Keratinocyte (primary cell): ENCODE results near the gene FOCAD.

Source experiments
- CTCF ChIP-seq, 3 experiments: IDR thresholded peaks in 1 of 3; conservative IDR thresholded peaks in 1 of 3; optimal IDR thresholded peaks in 1 of 3; 2 replicates in 2 of 3; 3 replicates in 1 of 3; pipeline versions ENCODE3 to v1.5.1; 2011; ENCODE audit warnings: low read length in 3 of 3, mild to moderate bottlenecking in 3 of 3, moderate library complexity in 2 of 3, control low read depth in 1 of 3, inconsistent platforms in 1 of 3; ENCODE audit not compliant: insufficient read depth in 2 of 3; ENCODE audit errors: extremely low read depth in 1 of 3
- EZH2 ChIP-seq: IDR thresholded peaks from one replicate; pipeline ENCODE4 v1.6.1; 2012; ENCODE audit warnings: inconsistent platforms, mild to moderate bottlenecking, low read length, moderate library complexity

DNA sequence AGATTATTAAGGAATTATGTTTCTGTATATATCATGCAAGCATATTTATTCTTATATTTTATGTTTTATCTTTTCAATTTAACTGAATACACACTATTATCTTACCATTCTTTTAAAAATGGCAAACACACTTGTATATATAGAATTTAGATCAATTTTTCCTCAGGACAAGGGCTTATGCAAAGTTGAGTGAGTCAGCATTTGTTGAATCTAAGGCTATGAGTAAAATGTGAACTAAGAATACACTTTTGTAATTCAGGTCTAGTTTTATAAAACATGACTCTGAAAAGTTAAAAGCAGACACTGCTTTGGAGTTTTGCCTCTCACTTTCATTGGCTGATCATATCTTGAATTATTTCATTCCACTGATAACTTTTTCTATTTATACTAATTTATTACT lies 127.8 kb downstream of the FOCAD start:
- TF ChIP-seq EZH2 = no peak
- no peak for TF ChIP-seq CTCF (optimal IDR thresholded peaks at IDR 0.05 in 1 of 3, IDR thresholded peaks at IDR 0.05 in 1 of 3, conservative IDR thresholded peaks at IDR 0.05 in 1 of 3; ENCODE audit: extremely low read depth in 1 of 3, insufficient read depth in 2 of 3, low read length in 3 of 3)
